ENCODE results near the gene BEND3.
A peak's percentile ranks its signal among the peaks of the same experiment; 100 is the strongest.

BEND3 gene

GRCh38 chr6:107079429-107079828 is 35.9 kb downstream of the BEND3 start:
- no peaks in the 10 kb centered on the region for H3K79me2 ChIP-seq (ENCODE audit: insufficient read depth, low read depth)
- no peak overlapping the region for H3K9ac ChIP-seq
- no peaks in the 10 kb centered on the region for H4K20me1 ChIP-seq (ENCODE audit: insufficient read depth)
- peaks cover 10% of the 10 kb centered on the region for H3K4me1 ChIP-seq (ENCODE audit: low read depth, poor library complexity, severe bottlenecking)
- no peaks in the 10 kb centered on the region for H3K27me3 ChIP-seq (ENCODE audit: insufficient read depth, low read depth)
- no peaks in the 10 kb centered on the region for H3K36me3 ChIP-seq (ENCODE audit: insufficient read depth)
- H3K4me3 ChIP-seq (IDR thresholded peaks at IDR 0.05; ENCODE audit: insufficient read depth, low read depth, low read length): no peak overlapping the region
- no peak overlapping the region for H3K27ac ChIP-seq
- H2AFZ ChIP-seq (ENCODE audit: low read depth): no peak overlapping the region
- H3K4me2 ChIP-seq: no peak overlapping the region
- TF ChIP-seq, protein P1, sequence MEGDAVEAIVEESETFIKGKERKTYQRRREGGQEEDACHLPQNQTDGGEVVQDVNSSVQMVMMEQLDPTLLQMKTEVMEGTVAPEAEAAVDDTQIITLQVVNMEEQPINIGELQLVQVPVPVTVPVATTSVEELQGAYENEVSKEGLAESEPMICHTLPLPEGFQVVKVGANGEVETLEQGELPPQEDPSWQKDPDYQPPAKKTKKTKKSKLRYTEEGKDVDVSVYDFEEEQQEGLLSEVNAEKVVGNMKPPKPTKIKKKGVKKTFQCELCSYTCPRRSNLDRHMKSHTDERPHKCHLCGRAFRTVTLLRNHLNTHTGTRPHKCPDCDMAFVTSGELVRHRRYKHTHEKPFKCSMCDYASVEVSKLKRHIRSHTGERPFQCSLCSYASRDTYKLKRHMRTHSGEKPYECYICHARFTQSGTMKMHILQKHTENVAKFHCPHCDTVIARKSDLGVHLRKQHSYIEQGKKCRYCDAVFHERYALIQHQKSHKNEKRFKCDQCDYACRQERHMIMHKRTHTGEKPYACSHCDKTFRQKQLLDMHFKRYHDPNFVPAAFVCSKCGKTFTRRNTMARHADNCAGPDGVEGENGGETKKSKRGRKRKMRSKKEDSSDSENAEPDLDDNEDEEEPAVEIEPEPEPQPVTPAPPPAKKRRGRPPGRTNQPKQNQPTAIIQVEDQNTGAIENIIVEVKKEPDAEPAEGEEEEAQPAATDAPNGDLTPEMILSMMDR (conservative IDR thresholded peaks at IDR 0.05; ENCODE audit: low read depth, low read length): no peak

- no peaks in the 10 kb centered on the region for H3K27me3 ChIP-seq (ENCODE audit: insufficient read depth, low read depth)
- no peak overlapping the region for H2AFZ ChIP-seq (ENCODE audit: low read depth)
- H3K9ac ChIP-seq: no peak overlapping the region
- TF ChIP-seq, protein P1 (conservative IDR thresholded peaks at IDR 0.05; ENCODE audit: low read depth, low read length): no peak
- no peaks in the 10 kb centered on the region for H4K20me1 ChIP-seq (ENCODE audit: insufficient read depth)
- no peak overlapping the region for H3K27ac ChIP-seq
- H3K36me3 ChIP-seq (ENCODE audit: insufficient read depth): no peaks in the 10 kb centered on the region
- H3K4me2 ChIP-seq: no peak overlapping the region
- H3K79me2 ChIP-seq (ENCODE audit: insufficient read depth, low read depth): no peaks in the 10 kb centered on the region
- peaks cover 10% of the 10 kb centered on the region for H3K4me1 ChIP-seq (ENCODE audit: low read depth, poor library complexity, severe bottlenecking)
- H3K4me3 ChIP-seq (IDR thresholded peaks at IDR 0.05; ENCODE audit: insufficient read depth, low read depth, low read length): no peak overlapping the region
These were observed 37.6 kb downstream of the BEND3 start for GRCh38 chr6:107077710-107078109.

DNA sequence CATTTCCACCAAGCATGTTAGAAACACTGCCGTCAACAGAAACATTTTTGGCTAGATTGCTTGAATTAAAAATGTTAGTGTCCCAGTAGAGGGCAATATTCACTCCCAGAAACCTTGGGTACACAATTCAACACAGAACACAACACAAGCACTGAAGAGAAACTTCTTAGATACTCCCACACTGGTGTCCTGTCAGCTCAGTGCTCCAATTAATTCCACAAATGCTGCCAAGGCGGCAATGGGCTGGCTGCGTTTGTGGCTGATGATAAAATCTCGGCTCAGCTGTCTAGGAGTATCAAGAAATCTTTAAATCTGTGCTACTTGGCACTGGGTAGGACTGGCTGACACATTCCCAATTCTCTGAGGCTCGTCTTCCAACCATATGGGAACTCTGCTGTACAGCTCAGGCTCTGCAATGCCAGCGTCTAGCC is 39.3 kb downstream of the BEND3 start:
- Histone ChIP-seq H3K36me3 (ENCODE audit: insufficient read depth) (no peaks in the 10 kb centered on the region), H3K4me3 (IDR thresholded peaks at IDR 0.05; ENCODE audit: insufficient read depth, low read depth, low read length) (no peak overlapping the region), H3K27me3 (ENCODE audit: insufficient read depth, low read depth) (no peaks in the 10 kb centered on the region), H3K79me2 (ENCODE audit: insufficient read depth, low read depth) (no peaks in the 10 kb centered on the region), H3K9ac (no peak overlapping the region), H3K4me1 (ENCODE audit: low read depth, poor library complexity, severe bottlenecking) (peaks cover 10% of the 10 kb centered on the region), H2AFZ (ENCODE audit: low read depth) (no peak overlapping the region), H3K27ac (no peak overlapping the region), H3K4me2 (0 out of 2 replicates have a peak overlapping the region, but pooled peaks have one; percentile 2), H4K20me1 (ENCODE audit: insufficient read depth) (no peaks in the 10 kb centered on the region)
- TF ChIP-seq, protein P1 (conservative IDR thresholded peaks at IDR 0.05; ENCODE audit: low read depth, low read length): no peak

DNA sequence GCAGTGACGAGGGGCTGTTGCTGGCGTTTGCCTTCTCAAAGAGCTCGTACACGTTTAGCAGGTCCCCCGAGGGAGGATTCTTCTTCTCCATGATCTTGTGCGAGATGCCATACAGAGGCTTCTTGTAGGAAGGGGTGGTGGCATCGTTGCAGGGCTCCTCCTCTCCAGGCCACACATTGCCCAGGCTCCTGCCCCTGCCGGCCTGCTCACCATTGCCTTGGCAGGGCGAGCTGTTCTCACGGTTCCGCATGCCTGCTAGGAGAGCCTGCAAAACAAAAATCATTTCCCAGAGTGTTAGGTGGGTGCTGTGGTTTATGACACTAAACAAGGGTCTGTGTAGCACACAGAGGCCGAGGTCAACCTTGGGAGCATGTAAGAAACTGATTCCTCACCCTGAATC is 44.6 kb downstream of the BEND3 start:
- peaks cover 12% of the 10 kb centered on the region for H3K4me1 ChIP-seq (ENCODE audit: low read depth, poor library complexity, severe bottlenecking)
- H3K27me3 ChIP-seq (ENCODE audit: insufficient read depth, low read depth): no peaks in the 10 kb centered on the region
- no peaks in the 10 kb centered on the region for H3K79me2 ChIP-seq (ENCODE audit: insufficient read depth, low read depth)
- TF ChIP-seq, protein P1 (conservative IDR thresholded peaks at IDR 0.05; ENCODE audit: low read depth, low read length): no peak
- H3K4me3 ChIP-seq (IDR thresholded peaks at IDR 0.05; ENCODE audit: insufficient read depth, low read depth, low read length): no peak overlapping the region
- no peak overlapping the region for H3K9ac ChIP-seq
- H3K27ac ChIP-seq: no peak overlapping the region
- H3K4me2 ChIP-seq: no peak overlapping the region
- H2AFZ ChIP-seq (ENCODE audit: low read depth): no peak overlapping the region
- H3K36me3 ChIP-seq (ENCODE audit: insufficient read depth): no peaks in the 10 kb centered on the region
- H4K20me1 ChIP-seq (ENCODE audit: insufficient read depth): no peaks in the 10 kb centered on the region
